Stimulated activated CD4-positive, alpha-beta T cell treated with anti-CD3 and anti-CD28 coated beads, Interleukin-2, amount 100 ng/mL, for 48 hours (primary cell): ENCODE measurements around the gene HBD.
"Not testable (repeated sequence)": the region's sequence is repeated elsewhere in the genome, so short reads cannot be mapped to it uniquely, and the experiment has no call there.

Experiments
- DNase-seq, 2 donors: peaks; one replicate each; pipeline ENCODE4 v3.0.0-alpha.2; 2020

The HBD gene

DNA sequence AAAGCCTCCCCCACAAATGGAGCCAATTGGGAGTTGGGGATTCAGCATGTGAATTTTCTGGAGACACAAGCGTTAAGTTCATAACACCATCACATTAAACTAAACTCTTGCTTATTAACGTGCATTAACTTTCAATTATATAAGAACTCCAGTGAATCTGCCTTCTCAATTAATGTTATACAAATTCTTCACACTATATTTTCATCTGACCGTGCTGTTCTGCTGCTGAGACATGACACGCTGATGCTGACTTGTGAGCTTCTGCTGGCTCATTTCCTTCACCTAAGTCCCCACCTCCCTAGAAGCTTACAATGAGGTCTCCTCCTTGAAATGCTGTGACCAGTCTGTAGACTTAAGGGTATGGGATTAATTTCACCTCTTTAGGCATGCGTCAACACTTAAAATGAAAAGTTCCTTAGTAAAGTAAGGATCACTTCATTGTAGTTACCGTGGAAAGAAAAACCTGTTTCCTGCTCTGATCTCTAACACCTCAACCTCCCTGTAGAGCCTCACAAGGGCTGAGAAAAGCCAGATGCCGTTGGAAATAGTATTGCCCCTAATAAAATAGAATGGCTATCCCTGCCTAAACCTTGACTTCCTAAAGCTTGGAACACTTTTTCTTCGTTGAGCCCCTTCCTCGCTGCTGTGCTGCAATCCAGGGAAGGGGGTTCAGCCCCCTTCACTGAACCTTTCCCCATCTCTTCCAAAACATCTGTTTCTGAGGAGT lies 18.1 kb upstream of the HBD start:
- no peak for DNase-seq

DNA sequence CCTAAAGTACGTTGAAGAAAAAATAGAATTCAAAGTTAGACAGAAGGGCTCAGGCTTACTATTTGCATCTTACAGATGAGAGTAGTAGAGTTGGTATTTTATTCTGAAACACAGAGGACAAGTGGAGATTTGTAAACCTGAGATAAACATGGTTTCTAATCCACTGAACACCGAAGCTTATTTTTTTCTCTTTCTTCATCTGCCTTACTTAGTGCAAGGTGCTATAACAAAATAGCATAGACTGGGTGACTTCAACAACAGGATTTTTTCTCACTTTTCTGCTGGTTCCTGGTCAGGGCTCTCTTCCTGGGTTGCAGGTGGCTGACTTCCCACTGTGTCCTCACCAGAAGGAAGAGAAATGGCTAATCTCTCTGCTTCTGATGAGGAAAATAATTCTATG lies 17.5 kb upstream of the HBD start:
- DNase-seq: no peak

DNA sequence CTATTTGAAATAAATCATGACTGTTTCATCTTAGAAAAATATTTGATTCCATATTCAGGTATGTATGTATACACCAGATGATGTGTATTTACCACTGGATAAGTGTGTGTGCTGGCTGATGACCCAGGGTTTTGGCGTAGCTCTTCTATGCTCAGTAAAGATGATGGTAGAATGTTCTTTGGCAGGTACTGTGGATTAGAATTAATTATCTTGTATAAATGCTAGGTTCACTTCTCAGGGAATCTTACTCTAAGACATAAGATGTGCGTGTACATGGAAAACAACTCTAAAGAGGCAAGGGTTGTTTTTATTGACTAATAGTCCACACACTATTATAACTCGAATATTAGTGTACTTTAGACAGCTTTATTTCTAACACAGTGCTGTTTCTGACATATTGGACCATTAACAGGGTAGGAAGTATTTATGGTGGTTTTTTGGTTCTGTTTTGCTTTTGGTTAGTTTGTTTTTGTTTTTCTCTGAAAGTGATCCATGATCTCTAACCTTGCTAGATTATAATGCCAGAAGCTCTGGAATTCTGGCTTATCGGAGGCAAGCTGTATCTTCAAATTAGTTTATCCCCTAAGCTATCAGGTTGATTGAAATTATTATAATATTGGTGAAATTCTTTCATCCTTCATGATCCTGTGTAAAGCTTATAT lies 16.4 kb upstream of the HBD start:
- DNase-seq: no peak

DNA sequence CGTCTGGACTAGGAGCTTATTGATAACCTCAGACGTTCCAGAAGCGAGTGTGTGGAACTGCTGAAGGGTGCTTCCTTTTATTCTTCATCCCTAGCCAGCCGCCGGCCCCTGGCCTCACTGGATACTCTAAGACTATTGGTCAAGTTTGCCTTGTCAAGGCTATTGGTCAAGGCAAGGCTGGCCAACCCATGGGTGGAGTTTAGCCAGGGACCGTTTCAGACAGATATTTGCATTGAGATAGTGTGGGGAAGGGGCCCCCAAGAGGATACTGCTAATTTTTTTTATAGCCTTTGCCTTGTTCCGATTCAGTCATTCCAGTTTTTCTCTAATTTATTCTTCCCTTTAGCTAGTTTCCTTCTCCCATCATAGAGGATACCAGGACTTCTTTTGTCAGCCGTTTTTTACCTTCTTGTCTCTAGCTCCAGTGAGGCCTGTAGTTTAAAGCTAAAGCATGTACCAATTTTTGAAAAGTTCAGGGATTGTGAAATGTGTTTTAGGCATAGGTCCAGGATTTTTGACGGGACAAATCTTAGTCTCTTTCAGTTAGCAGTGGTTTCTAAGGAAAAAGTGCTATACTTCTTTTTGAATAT lies 15.6 kb upstream of the HBD start, which contains the start of gene HBG1:
HBG1 (minus strand) TSS at position 51 of the 590 bp plus-strand sequence. CDS start 53 bp downstream, outside the sequence.
- not testable (repeated sequence) for DNase-seq

DNA sequence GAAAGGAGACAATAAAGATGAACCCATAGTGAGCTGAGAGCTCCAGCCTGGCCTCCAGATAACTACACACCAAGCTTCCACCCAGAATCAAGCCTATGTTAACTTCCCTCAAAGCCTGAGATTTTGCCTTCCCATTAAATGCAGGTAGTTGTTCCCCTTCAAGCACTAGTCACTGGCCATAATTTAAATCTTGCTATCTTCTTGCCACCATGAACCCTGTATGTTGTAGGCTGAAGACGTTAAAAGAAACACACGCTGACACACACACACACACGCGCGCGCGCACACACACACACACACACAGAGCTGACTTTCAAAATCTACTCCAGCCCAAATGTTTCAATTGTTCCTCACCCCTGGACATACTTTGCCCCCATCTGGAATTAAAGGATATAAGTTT lies 14.2 kb upstream of the HBD start:
- not testable (repeated sequence) for DNase-seq

DNA sequence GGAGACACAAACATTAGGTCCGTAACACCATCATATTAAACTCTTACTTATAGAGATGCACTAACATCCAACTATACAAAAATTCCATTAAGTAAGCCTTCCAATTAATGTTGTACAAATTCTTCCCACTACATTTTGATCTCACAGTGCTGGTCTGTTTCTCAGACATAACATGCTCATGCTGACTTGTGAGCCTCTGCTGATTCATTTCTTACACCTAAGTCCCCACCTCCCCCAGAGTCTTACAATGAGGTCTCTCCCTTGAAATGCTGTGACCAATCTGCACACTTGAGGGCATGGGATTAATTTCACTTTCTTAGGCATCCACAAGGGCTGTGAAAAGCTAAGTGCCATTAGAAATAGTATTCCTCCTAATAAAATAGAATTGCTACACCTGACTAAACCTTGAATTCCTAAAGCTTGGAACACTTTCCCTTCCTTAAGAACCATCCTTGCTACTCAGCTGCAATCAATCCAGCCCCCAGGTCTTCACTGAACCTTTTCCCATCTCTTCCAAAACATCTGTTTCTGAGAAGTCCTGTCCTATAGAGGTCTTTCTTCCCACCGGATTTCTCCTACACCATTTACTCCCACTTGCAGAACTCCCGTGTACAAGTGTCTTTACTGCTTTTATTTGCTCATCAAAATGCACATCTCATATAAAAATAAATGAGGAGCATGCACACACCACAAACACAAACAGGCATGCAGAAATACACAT lies 13.3 kb upstream of the HBD start:
- no peak for DNase-seq

DNA sequence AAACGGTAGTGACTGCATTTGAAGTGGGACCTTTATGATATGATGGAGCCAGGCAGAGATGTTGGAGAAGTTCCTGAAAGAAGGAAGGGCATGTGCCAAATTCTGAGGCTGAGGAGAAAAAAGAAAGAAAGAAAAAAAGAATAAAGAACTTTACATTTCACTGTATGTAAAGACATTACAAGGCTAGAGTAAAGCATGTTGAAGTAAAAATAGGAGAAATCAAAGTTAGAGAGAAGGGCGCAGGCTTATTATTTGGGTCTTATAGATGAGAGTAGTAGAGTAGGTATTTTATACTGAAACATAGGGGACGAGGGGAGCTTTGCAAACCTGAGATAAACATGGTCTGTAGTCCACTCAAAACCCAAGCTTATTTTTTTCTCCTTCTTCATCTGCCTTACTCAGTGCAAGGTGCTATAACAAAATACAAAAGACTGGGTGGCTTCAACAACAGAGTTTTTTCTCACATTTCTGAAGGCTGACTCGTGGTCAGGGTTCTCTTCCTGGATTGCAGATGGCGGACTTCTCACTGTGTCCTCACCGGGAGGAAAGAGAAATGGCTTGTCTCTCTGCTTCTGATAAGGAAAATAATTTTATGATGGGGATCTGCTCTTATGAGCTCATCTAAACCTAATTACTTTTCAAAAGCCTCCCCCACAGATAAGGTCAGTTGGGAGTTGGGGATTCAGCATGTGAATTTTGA lies 12.6 kb upstream of the HBD start:
- no peak for DNase-seq

DNA sequence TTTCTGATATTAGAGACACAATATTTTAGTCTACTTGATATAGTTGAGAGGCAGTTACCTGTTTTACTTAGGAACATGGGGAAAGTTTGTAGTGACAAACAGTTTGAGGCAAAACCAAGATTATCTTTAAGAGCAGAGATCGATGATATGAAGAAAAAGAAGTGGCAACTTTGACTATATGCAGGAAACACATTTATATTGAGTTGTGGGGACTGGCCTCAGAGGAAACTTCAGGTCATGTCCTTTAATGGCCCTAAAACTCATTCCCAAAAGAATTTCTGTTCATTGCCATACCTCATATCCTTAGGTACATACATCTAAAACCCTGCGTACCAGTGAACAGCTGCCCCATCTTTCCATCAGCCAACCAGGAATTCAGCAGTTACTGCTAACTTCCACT lies 10.9 kb upstream of the HBD start:
- no peak for DNase-seq

DNA sequence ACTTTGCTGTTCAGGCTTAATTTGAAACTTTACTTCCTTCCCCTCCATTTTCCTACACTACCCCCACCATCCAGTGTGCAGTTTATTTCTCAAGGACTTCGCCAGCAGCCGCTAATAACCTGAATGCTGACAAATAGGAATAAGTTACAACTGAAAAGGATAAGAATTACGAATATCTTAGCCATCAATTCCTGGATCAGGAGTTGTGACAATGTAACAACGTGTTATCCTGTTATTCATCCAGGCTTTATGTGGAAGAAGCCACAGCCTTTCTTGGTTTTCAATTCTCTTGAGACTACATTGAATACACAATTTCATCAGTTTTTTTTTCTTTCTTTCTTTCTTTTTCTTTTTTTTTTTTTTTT lies 9.5 kb upstream of the HBD start:
- DNase-seq: no peak

DNA sequence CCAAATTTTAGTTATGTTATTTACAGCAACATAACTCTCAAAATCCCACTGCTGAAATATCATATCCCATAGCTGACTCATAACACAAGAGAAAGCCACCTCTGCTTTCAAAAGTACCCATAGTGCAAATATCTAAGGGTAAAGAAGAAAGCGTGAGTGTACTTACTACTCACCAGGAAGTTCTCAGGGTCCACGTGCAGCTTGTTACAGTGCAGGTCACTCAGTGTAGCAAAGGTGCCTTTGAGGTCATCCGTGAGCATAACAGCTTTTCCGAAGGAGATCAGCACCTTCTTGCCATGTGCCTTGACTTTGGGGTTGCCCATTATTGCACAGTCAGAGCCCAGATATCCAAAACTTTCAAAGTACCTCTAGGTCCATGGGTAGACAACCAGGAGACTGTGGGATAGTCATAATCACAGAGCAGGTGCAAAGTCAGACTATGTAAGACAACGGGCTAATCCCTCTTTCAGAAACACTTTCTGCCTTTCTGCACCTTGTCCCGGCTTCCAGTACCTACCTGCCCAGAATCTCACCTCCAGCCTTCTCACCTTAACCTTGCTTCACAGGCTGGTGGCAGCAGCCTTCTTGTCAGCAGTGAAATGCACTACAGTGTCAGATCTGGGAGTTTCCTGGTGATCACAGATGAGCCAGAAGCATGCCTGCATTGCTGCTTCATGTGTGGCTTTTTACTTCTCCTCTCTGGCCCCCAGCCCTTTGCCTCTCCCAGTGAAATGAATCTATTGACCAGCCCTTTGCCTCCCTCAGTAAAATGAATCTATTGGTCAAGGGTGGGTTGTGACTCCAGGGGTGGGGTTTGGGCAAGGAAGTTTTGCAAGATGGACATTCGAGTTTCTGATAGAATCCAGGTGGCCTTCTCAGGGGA lies 8.9 kb upstream of the HBD start:
- no peak for DNase-seq

DNA sequence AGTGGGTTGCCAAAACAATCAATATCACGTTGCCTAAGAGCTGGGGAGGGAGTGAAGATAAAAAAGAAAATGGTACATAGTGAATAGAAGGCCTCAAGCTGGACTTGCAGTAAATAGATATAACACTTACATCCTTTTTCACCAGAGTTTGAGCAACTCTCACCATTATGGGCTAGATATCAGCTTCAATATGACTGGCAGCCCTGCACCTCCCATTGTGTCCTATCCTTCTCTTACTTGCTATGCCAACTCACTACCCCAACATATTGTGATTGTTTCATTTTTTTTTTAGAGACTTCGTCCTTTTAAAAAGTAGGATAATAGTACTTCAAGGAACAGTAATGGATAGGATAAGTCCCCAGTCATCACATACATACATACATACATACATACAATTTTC lies 7.9 kb upstream of the HBD start:
- DNase-seq: no peak

DNA sequence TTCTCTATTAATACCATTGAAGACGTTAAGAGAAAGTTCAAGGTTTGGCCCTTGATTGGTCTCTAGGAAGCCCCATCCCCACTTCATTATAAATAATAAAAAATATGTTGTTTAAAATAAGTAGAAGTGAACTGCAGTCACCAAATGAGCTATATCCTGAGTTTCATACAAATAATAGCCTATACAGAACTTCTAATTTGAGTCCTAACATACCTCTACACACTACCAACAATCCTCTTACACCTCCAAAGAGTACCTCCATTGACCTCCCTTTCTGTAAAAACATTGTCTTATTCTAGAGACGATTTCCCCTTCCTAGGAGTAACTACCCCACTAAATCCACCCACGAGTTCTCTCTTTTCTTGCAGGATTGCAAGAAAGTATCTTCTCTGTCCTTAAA lies 7.2 kb upstream of the HBD start:
- DNase-seq: no peak

DNA sequence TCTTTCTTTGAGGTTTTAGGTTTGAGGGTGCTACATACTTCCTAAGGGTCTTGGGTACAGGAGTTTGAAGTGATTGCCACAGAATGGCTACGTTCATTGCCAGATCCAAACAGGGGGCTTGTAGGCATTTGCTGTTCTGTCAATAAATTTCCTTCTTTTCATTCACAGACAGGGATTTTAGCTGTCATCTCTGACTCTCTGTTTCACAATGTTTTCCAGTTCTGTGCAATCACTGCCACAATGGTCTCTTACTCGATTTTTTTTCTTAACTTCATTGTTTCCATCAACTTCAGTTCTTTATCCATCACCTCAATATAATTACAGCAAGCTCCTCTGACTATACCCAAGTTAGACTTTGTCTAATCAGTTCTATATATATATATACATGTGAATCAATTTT lies 6.2 kb upstream of the HBD start:
- DNase-seq: no peak

DNA sequence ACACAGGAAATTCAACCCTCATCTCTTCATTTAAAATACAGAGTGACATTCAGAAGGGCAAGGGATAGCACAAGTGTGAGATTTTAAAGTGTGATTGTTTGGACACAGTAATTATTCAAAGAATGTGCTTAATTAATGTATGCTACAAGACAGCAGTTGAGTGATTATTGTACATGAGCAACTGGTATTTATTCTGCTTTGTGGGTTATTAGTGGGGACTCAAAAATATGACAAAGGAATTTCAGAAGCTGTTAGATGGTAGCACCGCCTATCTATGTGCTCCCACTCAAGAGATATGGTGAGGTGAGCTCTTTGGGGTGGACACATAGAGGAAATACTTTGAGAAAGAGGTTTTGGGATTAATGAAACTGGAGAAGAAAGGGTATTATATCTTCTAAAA lies 5.8 kb upstream of the HBD start:
- DNase-seq: no peak

DNA sequence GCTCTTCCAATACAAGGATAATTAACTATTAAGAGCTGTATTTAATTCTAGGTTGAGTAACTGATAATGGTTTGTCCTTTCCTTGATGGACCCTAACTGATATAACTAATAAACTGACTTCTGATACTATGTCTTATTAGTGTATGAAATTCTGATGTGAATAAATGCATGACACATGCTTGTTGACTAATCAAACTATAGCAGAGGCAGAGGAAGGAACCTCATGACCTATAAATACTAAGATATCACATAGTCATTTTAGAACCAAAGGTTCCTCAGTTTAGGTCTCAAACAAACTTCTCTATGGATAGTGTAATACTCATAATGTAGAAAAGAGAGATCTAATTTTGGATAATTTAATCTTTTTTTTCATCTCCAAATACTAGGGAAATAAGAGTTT lies 4.8 kb upstream of the HBD start:
- no peak for DNase-seq

DNA sequence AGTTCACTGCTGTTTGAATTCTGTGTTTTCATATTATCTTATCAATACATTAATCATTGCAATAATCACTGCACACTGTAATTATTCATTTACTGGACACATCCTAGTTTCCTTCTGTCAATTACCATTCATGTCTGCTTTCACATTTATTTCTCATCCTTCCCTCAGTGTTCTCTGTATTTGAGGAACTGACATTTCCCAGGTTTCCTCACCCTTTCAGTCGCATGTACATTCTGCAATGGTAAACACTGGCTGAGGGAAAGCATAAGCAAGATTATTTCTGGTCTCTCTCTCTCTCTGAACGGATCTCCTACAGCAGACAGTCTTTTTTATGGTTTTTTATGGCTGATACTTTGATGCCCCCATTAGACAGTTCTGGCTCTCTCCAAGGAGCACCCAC lies 4.2 kb upstream of the HBD start:
- no peak for DNase-seq

DNA sequence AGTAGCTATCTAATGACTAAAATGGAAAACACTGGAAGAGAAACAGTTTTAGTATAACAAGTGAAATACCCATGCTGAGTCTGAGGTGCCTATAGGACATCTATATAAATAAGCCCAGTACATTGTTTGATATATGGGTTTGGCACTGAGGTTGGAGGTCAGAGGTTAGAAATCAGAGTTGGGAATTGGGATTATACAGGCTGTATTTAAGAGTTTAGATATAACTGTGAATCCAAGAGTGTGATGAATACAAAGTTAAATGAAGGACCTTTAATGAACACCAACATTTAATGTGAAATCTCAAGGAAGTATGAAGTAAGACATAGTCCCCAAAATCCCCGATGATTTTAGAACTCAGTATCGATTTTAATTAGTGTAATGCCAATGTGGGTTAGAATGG lies 3.1 kb upstream of the HBD start:
- no peak for DNase-seq

DNA sequence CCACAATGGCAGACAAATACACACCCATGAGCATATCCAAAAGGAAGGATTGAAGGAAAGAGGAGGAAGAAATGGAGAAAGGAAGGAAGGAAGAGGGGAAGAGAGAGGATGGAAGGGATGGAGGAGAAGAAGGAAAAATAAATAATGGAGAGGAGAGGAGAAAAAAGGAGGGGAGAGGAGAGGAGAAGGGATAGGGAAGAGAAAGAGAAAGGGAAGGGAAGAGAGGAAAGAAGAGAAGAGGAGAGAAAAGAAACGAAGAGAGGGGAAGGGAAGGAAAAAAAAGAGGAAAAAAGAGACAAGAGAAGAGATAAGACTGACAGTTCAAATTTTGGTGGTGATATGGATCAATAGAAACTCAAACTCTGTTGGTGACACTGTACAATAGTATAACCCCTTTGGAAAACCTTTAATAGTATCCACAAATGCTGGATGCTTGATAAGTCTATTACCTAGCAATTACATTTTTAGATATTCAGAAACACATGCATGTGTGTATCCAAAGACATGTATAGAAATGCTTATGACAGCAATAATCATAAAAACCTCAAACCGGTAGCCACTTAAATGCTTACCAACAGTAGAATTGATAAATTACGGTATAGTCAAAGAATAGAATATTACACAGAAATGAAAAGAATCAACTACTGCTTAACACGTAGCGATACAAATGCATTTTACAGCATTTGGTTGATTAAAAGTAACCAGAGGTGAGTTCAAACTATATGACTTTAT lies 1.2 kb upstream of the HBD start:
- DNase-seq: no peak

DNA sequence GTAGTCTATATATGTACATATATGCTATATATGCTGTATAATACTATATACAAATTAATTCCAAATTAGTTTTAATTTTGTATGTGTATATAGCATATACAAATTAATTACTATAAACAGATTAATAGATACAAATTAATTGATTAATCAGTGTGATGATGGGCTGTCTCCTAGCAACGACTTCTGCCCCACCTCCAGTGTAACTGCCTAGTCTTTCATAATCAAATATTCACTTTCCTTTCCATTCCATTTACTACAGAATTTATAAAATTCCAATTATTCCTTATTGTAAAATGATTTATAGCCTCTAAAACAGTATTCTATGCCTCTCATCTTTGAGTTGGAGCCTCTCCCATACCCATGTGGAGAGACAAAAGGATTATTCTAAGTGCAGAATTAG lies 976 bp downstream of the HBD start:
- DNase-seq: no peak

DNA sequence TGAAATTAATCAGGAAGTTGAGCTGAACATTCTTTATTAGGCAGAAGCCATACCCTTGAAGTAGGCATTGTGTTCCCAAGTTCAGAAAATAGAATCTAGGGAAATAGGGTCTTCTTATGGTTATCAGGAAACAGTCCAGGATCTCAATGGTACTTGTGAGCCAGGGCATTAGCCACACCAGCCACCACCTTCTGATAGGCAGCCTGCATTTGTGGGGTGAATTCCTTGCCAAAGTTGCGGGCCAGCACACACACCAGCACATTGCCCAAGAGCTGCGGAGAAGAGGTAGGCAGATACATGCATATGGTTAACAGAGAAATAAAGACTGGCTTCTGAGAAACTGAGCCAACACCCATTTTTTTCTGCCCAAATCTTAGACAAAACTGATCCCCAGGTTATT lies 1.5 kb downstream of the HBD start:
- no peak for DNase-seq

DNA sequence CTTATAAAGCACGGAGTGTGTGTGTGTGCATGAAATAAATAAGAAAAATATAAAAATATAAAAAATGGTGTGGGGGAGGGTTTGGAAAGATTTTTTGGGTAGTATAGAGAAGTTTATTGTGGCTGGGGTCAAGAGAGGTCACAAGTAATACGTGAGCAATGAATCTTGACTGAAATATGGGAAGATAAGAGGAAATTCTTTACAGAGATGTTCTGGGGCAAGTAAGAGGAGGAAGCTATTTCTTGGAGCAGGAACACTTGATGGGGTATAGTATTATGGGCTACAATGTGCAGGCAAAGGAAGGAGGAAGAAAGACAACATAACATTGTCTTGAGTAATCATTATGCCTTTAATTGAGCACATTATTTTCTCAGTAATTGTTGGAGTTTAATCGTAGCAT lies 2.1 kb downstream of the HBD start:
- DNase-seq: no peak

DNA sequence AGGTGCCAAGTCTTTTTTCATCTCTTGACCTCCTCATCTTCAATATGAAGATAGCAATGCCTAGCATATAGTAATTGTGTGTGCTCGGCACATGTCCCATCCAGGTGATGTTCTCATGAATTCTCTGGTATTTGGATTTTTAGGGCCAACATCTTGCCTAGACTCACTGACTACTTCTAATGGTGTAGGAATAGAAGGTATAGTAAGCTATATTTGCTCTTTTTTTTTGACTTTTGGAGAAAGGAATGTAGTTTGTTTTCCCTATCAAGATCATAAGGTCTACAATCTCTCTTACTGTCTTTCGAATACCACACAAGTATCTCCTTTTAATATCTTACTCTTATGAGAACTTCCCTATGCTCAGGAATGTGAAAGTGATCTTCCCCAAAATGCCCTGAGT lies 3.2 kb downstream of the HBD start:
- DNase-seq: no peak
